Measurements from ENCODE around the gene HAPSTR1.
"Not testable (repeated sequence)": the region's sequence is repeated elsewhere in the genome, so short reads cannot be mapped to it uniquely, and the experiment has no call there.

Gene HAPSTR1

GRCh38 chr16:9090960-9091866 is at the start of gene HAPSTR1:
Gene HAPSTR1 (plus strand): TSS chr16:9091644. CDS start chr16:9092045, 401 bp downstream.
- peak; percentile 98 for DNase-seq (ENCODE audit: low read depth, low spot score)

- no peak for DNase-seq (ENCODE audit: low read depth, low spot score)
Measured at GRCh38 chr16:9042533-9042932, 48.9 kb upstream of the HAPSTR1 start.

- DNase-seq (ENCODE audit: low read depth, low spot score): no peak
Measured at GRCh38 chr16:9042964-9043680, 48.3 kb upstream of the HAPSTR1 start.

- DNase-seq (ENCODE audit: low read depth, low spot score): not testable (repeated sequence)
Measured at GRCh38 chr16:9045562-9045961, 45.9 kb upstream of the HAPSTR1 start.

GRCh38 chr16:9046667-9047055 is 44.8 kb upstream of the HAPSTR1 start:
- no peak for DNase-seq (ENCODE audit: low read depth, low spot score)

- peak; percentile 7 for DNase-seq (ENCODE audit: low read depth, low spot score)
Measured at GRCh38 chr16:9047689-9048301, 43.6 kb upstream of the HAPSTR1 start.

GRCh38 chr16:9048302-9048700 is 43.1 kb upstream of the HAPSTR1 start:
- no peak for DNase-seq (ENCODE audit: low read depth, low spot score)

- DNase-seq (ENCODE audit: low read depth, low spot score): no peak
Measured at GRCh38 chr16:9049241-9049640, 42.2 kb upstream of the HAPSTR1 start.

- no peak for DNase-seq (ENCODE audit: low read depth, low spot score)
Measured at GRCh38 chr16:9050102-9050830, 41.2 kb upstream of the HAPSTR1 start.

- DNase-seq (ENCODE audit: low read depth, low spot score): no peak
Measured at GRCh38 chr16:9053006-9053601, 38.3 kb upstream of the HAPSTR1 start.

- DNase-seq (ENCODE audit: low read depth, low spot score): no peak
Measured at GRCh38 chr16:9054460-9054859, 37.0 kb upstream of the HAPSTR1 start.

GRCh38 chr16:9055115-9055514 is 36.3 kb upstream of the HAPSTR1 start:
- no peak for DNase-seq (ENCODE audit: low read depth, low spot score)

- no peak for DNase-seq (ENCODE audit: low read depth, low spot score)
Measured at GRCh38 chr16:9055661-9056060, 35.8 kb upstream of the HAPSTR1 start.

GRCh38 chr16:9056061-9056460 is 35.4 kb upstream of the HAPSTR1 start:
- DNase-seq (ENCODE audit: low read depth, low spot score): no peak

- no peak for DNase-seq (ENCODE audit: low read depth, low spot score)
Measured at GRCh38 chr16:9058211-9058610, 33.2 kb upstream of the HAPSTR1 start.

- DNase-seq (ENCODE audit: low read depth, low spot score): no peak
Measured at GRCh38 chr16:9060225-9060624, 31.2 kb upstream of the HAPSTR1 start.

GRCh38 chr16:9061358-9061813 is 30.1 kb upstream of the HAPSTR1 start:
- no peak for DNase-seq (ENCODE audit: low read depth, low spot score)

- no peak for DNase-seq (ENCODE audit: low read depth, low spot score)
Measured at GRCh38 chr16:9062301-9062700, 29.1 kb upstream of the HAPSTR1 start.

- DNase-seq (ENCODE audit: low read depth, low spot score): no peak
Measured at GRCh38 chr16:9065077-9065476, 26.4 kb upstream of the HAPSTR1 start.

- no peak for DNase-seq (ENCODE audit: low read depth, low spot score)
Measured at GRCh38 chr16:9068886-9069285, 22.6 kb upstream of the HAPSTR1 start.

- DNase-seq (ENCODE audit: low read depth, low spot score): no peak
Measured at GRCh38 chr16:9070254-9070653, 21.2 kb upstream of the HAPSTR1 start.
